MM.1S (cell line): ENCODE data around the gene NAGPA.

Experiments used
- CTCF ChIP-seq: fragments of 300-600 bp; sonication (generic); IDR thresholded peaks from 2 replicates; pipeline ENCODE4 v1.5.1; 2016; ENCODE audit warnings: antibody characterized with exemption, low read length, mixed read lengths
- EZH2 ChIP-seq: fragments of 300-600 bp; sonication (generic); optimal IDR thresholded peaks from 2 replicates; pipeline ENCODE3; 2017; ENCODE audit warnings: low read depth, mild to moderate bottlenecking, antibody characterized with exemption, low read length, mixed read lengths

DNA sequence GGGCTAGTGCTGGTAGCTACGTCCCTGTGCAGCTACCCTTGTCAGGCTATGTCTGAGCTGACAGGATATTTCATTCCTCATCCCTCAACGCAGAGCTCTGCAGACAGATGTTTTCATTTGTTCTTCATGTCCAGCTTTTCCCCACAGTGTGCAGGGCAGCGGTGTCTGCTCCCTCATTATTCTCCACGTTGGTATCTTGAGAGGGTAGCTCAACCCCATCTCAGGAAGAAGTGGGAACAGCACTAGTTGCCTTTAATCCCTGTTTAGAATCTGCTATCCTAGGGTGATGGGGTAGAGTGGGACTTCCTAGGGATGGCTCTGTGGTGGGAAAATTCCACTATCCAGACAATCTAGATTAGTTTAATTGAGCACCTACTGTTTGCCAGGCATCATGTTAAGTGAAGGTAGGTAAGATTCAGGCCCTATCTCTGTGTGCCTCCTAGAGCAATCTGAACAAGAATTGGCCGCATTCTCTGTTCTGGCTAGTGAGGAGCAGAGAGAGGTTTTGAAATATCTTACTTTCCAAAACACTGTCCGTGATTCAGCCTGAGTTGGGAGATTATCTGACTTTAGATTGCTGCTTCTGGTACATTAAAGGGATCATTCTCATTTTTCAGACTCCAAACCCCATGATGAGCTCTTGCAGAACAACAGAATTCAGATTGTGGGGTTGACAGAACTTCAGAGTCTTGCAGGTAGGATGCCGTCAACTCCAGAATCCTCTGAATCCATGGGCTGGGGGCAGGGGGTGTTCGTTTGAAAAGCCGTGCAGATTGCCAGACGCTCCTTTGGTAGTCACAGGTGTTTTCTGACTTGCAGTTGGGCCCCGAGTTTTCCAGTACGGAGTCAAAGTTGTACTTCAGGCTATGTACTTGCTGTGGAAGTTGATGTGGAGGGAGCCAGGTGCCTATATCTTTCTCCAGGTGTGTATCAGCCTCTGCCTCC, 38.9 kb upstream of the NAGPA start:
- TF ChIP-seq CTCF = no peak
- TF ChIP-seq EZH2 = no peak
